HUDEP-2 (cell line): ENCODE results near the gene STEAP3.

ENCODE experiments used
- DNase-seq, 76 experiments: peaks; one replicate each; lab custom pipeline; 2025; ENCODE audit not compliant: unreplicated experiment in 76 of 76; lab: John Stamatoyannopoulos, UW

Gene STEAP3

DNA sequence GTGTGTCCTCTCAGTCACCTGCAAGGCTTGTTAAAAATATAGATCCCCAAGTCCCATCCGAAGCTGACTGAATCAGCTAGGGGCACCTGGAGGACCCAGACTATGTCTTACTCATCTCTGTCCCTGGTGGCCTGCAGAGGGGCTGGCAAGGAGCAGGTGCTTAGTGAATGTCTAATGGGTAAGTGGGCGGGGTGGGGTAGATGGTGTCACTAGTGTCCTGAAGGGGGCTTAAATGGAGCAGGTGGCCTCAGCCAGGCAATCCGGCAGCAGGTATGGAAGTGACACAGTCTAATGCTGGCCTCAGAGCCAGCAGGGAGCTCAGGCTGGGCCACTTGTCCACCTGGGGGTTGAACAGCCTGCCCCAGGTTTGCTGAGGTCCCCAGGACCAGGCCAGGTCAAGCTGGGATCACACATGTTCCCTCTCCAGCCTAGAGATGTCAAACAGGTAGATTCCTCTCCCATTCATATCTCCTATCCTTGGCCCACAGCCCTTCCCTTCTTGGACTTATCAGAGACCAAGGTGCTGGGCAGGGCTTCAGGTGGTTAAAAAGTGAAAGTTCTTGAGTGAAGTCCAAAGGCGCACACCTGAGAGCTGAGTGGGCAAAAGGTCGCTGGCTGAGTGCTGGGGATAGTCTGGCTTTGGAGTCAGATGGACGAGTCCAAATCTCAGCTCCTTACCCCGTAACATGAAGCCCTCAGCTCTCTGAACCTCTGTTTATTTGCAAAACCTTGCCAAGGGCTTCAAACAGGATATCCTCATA lies 1.7 kb downstream of the STEAP3 start:
- DNase-seq = peak in 13 of 76 experiments; percentile 4 to 30 (median 8)

DNA sequence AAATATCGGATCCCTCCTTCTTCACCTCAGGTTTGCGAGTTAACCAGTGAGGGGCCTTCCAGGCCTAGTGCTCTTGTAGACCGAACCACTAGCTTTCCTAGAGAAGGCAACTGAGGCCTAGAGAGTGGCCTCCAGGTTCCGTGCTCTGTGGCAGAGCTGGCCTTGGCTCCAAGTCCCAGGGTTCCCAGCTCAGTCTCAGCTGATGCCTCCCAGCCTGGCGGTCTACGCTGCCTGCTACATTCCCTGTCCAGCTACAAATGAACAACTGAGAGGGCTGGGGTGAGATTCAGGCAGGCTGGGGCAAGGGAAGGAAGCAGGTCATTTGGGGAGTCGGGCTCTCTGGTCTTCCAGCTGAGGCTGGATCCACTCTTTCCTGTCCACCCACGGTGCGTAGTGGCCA lies 2.3 kb downstream of the STEAP3 start:
- DNase-seq = no peak

DNA sequence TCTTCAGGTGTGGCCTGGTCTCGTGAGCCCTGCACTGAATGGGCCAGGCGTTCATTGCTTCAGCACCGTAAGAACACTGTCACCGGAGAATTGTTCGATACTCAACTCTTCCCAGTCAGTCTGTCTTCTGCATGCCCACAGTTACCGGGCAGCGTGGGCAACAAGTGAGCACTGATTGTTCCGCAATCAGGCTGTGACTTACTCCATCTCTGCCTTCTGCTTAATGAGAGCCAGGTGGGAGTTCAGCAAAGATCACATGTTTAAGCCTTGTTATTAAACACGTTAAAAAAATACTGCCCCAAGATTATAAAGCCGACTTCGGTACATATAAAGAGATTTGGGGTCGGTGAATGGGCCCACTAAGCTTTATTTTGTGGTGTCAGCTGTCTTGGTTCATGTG lies 3.7 kb downstream of the STEAP3 start:
- DNase-seq = no peak

DNA sequence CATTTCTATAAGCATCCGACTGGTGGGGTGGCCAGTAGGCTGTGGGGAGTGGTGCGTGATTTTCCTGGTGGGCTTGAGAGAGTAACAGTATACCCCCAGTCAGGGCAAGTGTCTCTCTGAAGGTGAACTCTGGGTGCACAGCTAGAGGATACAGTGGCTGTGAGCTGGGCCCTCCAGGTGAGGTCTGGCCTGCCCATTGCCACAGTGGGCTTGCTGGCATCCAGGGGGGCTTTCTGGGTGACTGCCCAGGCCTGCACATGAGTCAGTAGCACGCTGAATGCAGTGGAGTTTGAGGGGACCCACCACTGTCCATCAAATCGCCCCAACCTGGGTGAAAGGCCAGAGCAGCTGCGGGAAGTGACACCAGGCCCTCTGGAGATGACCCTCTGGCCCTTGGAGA lies 4.5 kb downstream of the STEAP3 start:
- DNase-seq = no peak

DNA sequence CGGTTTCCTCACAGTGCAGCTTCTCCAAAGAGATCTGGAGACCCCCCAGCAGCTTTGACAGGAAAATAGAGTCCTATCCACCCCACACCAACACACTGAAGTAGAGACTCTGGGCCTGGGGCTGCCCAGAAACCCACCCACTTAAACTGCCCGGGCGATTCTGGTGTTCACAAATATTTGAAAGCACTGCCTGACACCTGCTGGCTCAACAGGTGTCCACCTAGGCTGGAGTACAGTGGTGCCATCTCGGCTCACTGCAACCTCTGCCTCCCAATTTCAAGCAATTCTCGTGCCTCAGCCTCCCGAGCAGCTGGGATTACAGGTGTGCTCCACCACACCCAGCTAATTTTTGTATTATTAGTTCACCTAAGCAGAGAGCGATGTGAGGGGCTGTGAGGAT lies 5.3 kb downstream of the STEAP3 start:
- no peak for DNase-seq

DNA sequence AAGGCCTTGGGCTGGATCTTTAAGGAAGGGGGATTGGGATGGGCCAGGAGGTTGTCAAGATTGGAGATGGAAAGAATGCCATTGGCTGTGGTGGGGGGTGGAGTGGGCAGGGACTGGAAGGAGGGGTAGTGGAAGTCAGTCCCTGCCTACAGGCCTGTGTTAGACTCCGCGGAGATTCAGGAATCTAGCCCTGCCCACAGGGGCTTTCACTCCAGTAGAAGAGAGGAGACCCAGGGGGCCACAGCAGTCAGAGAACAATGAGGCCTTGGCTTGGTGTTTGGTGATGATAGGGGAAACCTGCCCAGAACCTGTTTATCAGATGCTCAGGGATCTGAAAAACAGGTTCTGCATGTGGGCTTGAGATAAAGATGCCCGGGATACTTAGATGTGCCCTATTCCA lies 6.1 kb downstream of the STEAP3 start:
- no peak for DNase-seq

DNA sequence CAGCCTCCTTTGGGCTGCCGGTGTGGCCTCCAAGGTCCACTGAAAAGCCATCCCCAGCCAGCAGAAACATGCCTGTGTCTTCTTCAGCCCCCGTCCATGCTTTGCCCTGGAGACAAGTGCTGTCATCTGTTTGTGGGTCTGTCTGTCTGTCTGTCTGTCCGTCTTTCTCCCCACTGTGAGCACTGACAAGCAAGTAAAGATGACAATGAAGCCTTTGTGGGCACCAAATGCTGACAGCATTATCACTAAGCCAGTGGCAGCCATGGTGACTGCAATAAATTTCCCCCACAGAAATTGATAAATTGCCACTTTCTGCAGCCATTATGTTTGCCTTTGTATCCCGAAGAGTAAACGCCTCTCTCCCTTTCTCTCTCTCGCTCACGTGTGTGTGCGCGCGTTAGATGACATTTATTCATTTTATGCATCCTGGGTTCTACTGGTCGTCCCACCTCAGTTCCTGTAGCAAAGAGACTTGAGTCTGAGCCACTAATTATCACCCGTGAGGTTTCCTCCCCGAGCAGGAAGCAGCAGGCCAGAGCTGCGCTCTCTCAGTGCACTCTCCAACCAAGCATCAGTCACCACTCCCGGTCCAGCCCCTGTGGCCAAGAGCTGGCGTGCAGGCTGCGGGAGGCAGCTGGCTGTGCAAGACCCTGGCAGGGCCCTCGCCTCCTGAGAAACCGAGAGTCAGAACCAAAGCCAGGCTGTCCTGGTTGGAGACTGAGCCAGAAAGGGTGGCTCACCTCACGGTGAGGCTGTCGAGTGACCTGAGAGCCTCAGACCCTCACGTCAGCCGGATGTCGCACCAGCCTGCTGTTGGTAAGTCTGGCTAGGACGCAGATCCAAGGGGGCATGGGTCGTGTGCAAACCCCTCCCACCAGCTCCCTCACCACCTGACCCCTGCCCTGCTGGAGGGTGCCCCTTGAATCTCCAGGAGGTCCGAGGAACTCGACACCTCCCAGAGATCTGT lies 6.9 kb downstream of the STEAP3 start:
- DNase-seq = no peak

DNA sequence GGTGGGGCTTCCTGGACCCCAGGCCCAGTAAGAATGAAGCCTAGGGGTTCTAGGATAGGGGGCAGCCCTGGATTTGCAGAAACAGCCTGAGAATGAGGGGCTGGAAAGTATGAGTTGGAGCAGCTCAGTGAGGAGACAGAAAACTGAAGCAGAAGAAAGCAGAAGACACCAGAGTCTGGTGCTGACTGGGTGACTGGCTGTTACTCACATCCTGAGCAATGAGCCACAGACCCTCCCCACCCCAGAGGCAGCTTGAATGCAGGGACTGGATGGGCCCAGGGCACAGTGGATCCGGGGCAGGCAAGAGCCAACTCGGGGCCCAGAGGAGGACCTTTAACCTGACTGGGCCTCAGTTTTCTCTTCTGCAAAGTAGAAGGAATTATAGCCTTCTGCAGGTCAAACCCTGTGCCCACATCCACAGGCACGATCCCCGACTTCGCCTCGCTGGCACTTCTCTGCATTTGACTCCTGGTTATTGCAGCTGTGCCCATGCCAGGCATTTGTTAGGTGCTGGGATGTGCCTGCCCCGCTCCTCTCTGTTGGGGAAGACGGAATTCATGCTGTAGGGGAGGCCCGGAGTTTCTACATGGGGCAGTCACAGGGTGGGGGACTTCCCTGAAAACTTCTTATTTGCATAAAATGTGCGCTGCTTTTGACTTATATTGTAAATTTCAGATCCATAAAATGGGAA lies 8.5 kb downstream of the STEAP3 start:
- DNase-seq = no peak

DNA sequence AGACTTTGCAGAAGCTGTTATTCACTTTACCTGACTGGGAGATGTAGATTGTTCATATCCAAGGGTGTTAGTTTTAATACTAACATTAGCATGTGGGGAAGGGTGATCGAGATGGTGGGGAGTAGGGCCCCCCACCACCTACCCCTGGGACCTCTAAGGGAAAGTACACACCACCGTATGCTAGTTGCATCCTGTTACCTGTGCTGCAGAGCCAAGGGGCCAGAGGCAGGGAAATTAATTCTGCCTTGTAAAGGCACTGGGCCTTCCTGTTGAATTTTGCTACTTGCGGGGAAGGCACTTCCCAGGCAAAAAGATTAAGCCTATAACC lies 9.0 kb downstream of the STEAP3 start:
- no peak for DNase-seq

DNA sequence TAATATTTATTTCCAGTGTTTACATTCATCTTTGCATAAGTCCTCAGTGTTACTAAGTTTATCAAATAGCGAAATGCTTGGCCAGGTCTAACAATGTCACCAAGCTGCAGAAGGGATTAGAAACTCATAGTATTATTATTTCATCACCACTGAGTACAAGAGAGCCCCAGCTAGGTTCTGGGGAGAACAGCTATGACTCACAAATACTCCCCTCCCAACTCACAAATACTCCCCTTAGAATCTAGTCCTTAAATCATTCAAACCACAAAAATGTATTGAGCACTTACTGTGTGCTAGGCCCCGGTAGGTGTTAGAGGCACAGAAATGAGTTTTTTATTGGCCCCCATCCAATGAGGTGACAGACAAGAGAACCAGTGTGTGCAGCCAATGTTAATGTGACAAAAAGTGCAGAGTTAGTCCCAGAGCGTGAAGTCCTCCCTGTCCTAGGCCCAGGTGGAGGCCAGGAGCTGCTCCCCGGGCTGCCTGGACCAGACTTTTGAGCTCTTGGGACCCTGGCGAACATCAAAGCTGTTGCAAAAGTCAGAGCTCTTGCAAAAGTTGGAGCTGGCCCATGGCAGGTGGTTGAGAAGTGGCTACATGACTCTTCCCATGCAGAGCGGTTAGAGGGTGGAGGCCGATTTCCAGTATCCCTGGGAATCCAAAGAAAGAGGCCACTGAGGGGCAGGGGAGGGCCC lies 9.8 kb downstream of the STEAP3 start:
- peak in 1 of 76 experiments; percentile 3 for DNase-seq

DNA sequence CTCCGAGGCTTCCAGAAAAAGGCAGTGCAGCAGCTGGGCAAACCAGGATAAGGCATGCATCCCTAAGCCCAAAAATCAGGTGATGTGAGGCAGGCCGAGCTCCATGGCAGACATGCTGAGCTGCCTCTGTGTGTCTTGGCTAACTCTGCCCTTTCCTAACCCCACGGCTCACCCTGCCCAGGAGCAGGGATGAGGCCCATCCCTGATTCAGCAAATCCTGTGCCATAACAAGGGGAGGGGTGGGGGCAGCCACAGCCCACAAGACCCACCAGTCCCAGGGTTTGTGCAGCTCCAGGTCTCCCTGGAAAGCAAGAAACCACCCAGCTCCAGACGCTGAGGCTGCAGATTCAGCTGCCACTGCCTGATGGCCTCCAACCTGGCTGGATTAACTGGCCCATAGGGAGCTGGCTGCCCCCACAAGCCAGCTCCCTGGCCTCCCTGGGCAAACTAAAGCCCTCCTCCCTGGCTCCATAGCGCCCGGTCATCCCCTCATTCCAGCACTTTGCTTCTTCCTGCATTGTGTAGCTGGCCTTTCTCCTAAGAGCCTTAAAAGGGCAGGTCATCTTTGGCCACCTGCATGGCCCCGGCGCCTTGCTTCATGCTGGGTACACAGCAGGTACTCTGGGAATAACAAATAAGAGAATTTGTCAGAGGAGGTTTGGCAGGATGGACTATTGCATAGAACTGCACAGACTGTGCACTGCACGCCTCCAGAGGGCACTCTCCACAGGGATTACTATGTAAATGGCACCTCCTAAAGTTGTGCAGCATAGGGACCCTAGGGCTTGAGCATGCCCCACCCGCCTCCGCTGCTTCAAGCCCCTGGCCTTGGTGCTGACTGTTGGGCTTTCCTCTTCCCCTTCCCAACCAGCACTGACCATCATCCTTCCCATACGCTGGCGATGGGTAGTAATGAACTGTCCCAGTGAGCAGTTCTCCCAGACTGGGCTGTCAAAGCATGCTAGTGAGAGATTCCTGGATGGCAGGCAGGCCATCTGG lies 10.7 kb downstream of the STEAP3 start:
- peak in 1 of 76 experiments; percentile 6 for DNase-seq

DNA sequence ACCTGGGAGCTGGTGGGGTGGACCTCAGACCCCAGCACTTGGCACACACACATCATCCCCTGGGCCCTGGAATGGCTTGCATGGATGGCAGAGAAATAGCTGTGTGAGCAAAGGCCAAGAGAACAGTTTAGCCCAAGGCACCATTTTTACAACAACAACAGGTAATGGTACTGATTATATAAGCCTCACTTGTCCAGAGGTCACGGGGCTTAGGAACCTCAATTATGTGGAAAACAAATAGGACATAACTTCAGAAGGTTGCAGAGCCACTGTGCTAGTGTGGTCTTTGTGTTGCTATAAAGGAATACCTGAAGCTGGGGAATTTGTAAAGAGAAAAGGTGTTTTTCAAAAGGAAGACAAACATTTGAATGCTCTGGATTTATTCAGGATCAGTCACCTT lies 13.2 kb downstream of the STEAP3 start:
- no peak for DNase-seq

DNA sequence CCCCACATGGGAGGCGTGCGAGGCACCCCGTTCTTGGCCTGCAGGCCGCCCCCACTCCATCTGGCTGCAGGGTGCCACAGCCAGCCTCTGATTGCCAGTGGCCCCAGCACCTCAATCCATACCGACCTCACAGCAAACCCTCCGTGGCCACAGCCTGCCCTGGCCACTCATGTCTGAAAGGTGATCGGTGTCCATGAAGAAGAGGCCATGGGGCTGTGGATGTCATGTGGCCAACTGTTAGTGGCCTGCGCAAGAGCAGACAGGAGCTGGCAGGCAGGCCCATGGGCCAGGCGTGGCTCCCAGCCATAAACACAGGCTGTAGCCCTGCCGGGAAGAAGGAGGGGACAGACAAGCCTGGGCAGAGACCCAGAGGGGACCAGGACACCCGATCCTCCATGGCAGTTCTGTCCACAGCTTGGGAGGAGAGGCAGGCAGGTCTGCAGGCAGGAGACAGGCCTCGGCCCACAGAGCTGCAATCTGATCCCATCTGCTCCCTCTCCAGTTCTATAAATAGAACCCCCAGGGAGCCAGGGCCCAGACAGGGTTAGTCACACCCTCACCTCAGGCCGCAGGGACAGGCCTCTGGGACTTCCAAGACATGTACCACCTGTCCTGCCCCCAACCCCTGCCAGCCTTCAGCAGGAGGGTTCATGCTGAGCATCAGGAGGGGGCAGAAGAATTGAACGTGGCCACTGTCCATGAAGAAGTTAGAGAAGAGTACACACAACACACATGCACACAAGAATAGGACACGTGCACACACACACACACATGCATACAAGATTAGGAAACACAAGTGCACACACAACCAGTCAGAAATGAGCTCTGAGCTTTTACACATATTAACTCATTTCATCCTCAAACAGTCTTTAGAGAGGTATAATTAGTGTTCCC lies 16.9 kb downstream of the STEAP3 start:
- DNase-seq = no peak

DNA sequence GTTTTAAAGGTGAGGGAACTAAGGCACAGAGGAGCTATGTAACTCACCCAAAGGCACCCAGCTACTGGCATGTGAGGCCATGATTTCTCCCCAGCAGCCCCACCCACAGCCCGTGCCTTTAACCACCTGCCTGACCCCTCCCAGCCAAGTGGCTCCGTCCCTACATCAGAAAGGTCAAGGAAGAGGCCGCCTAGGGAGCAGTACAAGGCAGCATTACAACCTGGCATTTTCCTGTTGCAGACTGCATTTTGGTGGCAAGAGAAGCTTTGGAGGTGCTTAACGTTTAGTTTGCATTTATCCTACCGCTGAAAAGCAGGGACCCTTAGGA lies 17.5 kb downstream of the STEAP3 start:
- no peak for DNase-seq

DNA sequence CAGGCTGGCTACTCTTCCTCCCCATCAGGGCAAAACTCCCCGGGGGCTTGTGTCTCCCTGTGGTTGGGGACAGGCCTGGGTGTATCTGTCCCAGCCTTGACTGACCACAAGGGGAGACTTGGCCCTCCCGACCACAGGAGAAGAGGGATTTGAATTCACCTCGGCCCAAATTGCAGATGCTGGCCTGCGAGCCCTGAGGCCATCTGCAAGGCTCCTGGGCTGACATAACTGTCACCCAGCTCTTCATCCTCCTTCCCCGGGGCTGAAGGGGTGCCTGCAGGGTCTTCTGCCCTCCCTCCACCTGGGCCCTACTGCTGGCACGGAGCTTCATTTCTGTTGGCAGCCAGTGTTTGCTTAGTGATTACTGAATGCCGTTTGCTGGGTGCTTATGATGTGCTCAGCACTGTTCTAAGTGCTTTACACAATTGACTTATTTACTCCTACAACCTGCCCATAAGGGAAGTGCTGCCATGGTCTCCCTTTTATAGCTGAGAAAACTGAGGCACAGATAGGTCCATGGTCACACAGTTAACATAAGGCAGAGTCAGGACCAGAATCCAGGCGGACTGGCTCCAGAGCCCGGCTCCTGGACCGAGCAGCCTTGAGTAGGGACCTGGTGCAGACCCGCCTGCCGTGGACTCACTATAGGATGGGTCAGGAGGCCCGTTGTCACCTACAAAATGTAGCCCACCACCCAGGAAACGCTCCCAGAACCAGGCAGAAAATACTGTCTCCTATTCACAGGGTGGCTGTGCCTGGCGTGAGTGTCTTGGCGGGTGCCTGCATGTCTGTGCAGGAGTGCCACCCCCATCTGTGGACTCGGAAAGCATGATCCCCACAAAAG lies 18.9 kb downstream of the STEAP3 start:
- no peak for DNase-seq

DNA sequence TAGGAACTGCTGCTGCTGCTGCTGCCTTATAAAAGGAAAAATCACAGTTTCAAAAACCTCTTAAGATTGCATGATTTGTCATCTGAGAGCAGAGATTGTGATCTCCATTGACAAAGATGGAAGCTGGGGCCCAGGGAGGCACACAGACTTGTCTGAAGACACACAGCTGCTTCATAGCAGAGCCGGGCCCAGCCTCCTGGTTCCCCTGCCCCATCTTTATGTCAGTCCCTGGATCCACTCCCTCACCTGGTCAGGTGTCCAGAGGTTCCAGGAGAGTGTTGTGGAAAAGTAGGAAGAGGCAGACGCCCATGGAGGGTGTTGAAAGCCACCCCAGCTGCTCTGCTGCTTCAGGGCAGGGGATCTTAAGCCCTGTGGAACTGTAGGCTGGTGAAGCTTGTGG lies 20.0 kb downstream of the STEAP3 start:
- no peak for DNase-seq

DNA sequence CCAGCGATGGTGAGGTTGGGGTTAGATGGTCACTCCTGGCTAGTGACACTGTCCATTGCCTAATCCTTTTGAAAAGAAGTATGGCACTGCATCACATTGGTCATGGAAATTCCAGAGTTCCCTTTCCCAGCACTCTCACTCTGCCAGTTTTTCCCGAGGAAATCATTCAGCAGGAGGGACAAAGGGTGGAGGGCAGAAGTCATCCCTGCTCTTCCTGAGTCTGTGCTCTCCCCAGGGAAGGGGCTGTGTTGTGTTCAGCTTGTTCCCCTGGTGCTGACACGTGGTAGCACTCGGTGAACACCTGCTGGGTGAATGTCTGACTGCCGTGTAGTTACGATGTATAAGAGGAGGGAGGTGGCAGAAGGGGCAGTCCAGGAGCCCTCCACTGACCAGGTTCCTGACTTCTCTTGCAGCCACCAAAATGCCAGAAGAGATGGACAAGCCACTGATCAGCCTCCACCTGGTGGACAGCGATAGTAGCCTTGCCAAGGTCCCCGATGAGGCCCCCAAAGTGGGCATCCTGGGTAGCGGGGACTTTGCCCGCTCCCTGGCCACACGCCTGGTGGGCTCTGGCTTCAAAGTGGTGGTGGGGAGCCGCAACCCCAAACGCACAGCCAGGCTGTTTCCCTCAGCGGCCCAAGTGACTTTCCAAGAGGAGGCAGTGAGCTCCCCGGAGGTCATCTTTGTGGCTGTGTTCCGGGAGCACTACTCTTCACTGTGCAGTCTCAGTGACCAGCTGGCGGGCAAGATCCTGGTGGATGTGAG lies 21.6 kb downstream of the STEAP3 start:
- DNase-seq = no peak
